ENCODE data around the gene GCM1. TPM values are rescaled to one million over a fixed set of nuclear protein-coding genes. Genes with fewer than 3 reads are reported as not detected.

GCM1 gene
- total RNA-seq, 1 experiment from 2014 or later, result 0.07 TPM

DNA sequence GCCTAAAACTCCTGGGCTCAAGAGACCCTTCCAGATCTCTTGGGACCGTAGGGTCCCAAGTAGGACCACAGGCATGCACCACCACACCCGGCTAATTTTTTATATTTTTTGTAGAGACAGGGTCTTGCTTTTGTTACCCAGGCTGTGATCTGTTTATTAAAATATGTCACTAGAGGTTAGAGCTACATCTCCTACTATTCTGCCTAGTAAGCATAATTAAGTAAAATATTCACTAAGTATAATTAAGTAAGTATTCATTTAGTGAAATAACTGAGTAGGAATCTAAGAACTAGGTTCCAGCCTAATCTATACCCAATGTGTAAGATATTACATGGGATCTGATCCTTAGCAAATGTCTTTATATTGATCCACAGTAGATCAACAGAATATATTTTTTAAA lies 40.2 kb upstream of the GCM1 start:
- H3K27ac ChIP-seq (ENCODE audit: low read depth, low read length), result no peak overlapping the region
- TF ChIP-seq POLR2A (IDR thresholded peaks at IDR 0.05; ENCODE audit: borderline replicate concordance, extremely low read depth, insufficient read depth, insufficient read length) (no peak), ELF1 (IDR thresholded peaks at IDR 0.05; ENCODE audit: borderline replicate concordance, low read depth) (no peak), JUND (IDR thresholded peaks at IDR 0.05) (no peak), SP1 (IDR thresholded peaks at IDR 0.05; ENCODE audit: low read depth) (no peak), EGR1 (IDR thresholded peaks at IDR 0.05; ENCODE audit: low read depth) (no peak), ZFX (IDR thresholded peaks at IDR 0.05) (no peak)
- TF ChIP-seq, protein P1, sequence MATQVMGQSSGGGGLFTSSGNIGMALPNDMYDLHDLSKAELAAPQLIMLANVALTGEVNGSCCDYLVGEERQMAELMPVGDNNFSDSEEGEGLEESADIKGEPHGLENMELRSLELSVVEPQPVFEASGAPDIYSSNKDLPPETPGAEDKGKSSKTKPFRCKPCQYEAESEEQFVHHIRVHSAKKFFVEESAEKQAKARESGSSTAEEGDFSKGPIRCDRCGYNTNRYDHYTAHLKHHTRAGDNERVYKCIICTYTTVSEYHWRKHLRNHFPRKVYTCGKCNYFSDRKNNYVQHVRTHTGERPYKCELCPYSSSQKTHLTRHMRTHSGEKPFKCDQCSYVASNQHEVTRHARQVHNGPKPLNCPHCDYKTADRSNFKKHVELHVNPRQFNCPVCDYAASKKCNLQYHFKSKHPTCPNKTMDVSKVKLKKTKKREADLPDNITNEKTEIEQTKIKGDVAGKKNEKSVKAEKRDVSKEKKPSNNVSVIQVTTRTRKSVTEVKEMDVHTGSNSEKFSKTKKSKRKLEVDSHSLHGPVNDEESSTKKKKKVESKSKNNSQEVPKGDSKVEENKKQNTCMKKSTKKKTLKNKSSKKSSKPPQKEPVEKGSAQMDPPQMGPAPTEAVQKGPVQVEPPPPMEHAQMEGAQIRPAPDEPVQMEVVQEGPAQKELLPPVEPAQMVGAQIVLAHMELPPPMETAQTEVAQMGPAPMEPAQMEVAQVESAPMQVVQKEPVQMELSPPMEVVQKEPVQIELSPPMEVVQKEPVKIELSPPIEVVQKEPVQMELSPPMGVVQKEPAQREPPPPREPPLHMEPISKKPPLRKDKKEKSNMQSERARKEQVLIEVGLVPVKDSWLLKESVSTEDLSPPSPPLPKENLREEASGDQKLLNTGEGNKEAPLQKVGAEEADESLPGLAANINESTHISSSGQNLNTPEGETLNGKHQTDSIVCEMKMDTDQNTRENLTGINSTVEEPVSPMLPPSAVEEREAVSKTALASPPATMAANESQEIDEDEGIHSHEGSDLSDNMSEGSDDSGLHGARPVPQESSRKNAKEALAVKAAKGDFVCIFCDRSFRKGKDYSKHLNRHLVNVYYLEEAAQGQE (IDR thresholded peaks at IDR 0.05; ENCODE audit: low read depth), result no peak
- TF ChIP-seq, protein P2, sequence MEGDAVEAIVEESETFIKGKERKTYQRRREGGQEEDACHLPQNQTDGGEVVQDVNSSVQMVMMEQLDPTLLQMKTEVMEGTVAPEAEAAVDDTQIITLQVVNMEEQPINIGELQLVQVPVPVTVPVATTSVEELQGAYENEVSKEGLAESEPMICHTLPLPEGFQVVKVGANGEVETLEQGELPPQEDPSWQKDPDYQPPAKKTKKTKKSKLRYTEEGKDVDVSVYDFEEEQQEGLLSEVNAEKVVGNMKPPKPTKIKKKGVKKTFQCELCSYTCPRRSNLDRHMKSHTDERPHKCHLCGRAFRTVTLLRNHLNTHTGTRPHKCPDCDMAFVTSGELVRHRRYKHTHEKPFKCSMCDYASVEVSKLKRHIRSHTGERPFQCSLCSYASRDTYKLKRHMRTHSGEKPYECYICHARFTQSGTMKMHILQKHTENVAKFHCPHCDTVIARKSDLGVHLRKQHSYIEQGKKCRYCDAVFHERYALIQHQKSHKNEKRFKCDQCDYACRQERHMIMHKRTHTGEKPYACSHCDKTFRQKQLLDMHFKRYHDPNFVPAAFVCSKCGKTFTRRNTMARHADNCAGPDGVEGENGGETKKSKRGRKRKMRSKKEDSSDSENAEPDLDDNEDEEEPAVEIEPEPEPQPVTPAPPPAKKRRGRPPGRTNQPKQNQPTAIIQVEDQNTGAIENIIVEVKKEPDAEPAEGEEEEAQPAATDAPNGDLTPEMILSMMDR (IDR thresholded peaks at IDR 0.05 in 2 of 3, conservative IDR thresholded peaks at IDR 0.05 in 1 of 3; ENCODE audit: borderline replicate concordance in 1 of 3, insufficient read depth in 1 of 3, low read depth in 2 of 3, low read length in 2 of 3), result no peak
- no peaks in the 10 kb centered on the region for H3K27me3 ChIP-seq (ENCODE audit: insufficient read depth, low read length)
- no peak overlapping the region for H3K9ac ChIP-seq (ENCODE audit: low read length)
- ChIA-PET RAD21 (ENCODE audit: low non-redundant PET in 1 of 2, low total read pairs in 2 of 2, uncharacterized antibody in 2 of 2, unreplicated experiment in 2 of 2) (no interaction called here), POLR2A (no interaction called here), CTCF (interaction anchor here (0.9 to 1.1 kb wide), 2 partner anchors 14 to 539 kb away, joined by 3 to 4 read pairs; no protein-coding TSS in a partner anchor)
- intact Hi-C loops (cut with micrococcal nuclease), result no loop called here
- H3K9me2 ChIP-seq (ENCODE audit: insufficient read depth), result no peaks in the 10 kb centered on the region
- ATAC-seq (no peak), DNase-seq (ENCODE audit: low read depth, low spot score) (no peak)
- H2AFZ ChIP-seq (ENCODE audit: low read depth, low read length, poor library complexity, severe bottlenecking), result peak overlapping the region; percentile 5
- no peaks in the 10 kb centered on the region for H3K36me3 ChIP-seq (ENCODE audit: control insufficient read depth in 1 of 2, insufficient read depth in 2 of 2, low read length in 2 of 2)
- BruUV-seq (replicated peaks), result no TSS peak
- no peaks in the 10 kb centered on the region for H3K79me2 ChIP-seq (ENCODE audit: insufficient read depth, low read length)
- no peak overlapping the region for H3K4me2 ChIP-seq (ENCODE audit: low read length)
- H3K4me3 ChIP-seq (replicated peaks in 1 of 2; ENCODE audit: low read depth in 1 of 2, low read length in 2 of 2), result no peak overlapping the region
- H3K4me1 ChIP-seq (ENCODE audit: control insufficient read depth in 1 of 2, insufficient read depth in 2 of 2, low read length in 2 of 2), result peaks cover 19 to 21% of the 10 kb centered on the region in 2 experiments
- H4K20me1 ChIP-seq (ENCODE audit: insufficient read depth), result no peaks in the 10 kb centered on the region
- no peaks in the 10 kb centered on the region for H3K9me3 ChIP-seq (ENCODE audit: control insufficient read depth in 1 of 2, insufficient read depth in 1 of 2, low read depth in 1 of 2, low read length in 2 of 2)

All from HCT116 (cell line).